ENCODE measurements around the gene SRSF7.
"Not testable (repeated sequence)": the region's sequence is repeated elsewhere in the genome, so short reads cannot be mapped to it uniquely, and the experiment has no call there.

SRSF7 gene

DNA sequence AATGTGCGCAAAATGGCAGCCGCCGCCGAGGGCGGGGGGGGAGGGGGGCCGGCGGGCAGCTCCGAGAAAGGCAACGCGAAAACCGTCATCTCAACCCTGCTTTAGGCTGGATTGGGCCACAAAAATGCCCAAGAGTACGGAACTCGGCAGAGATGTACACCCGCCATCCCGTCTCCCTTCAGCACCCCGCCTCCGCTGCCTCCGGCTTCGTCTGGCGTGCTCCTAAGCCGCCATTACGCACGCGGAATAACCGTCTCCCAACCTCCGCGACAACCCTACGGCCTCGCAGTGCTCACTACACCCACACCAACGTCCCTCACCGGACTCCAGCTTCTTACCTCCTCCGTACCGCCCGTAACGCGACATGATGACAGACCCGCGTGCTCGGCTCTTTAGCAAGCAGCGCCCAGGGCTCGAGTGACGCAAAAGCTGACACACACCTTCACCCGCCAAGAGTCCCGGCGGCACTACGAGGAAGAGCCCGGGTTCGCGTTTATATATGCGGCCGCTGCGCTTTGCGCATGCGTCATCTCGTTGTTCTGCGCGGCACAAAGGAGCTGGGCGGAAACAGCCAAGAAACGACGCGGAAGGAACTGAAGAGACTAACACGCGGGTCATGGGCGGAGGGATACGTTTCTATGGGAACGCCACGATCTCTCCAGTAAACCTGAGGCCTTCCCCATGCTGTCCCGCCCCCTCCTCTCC lies at the start of gene SRSF7:
SRSF7 (minus strand) TSS at position 471 of the 705 bp plus-strand sequence; CDS start at position 366, 105 bp downstream.
- DNase-seq: peak; percentile 99

DNA sequence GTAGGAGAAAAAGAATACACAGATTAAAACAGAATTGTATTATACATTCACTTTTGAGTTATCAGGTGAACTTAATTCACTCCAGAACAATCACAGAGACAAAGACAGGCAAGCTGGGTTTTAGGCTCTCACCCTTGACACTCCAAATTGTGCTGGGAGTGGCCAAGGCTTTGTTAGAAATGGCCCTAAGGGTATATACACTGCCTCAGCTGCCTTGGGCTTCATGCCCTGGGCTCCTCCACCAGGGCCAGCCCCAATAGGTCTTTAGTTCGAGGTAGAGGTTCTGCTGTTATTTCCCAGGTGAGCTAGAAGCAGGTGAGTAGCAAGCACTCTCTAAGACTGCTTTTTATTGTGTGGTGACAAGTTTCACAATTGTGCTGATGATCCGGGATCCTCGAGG lies 46.8 kb upstream of the SRSF7 start:
- no peak for DNase-seq

DNA sequence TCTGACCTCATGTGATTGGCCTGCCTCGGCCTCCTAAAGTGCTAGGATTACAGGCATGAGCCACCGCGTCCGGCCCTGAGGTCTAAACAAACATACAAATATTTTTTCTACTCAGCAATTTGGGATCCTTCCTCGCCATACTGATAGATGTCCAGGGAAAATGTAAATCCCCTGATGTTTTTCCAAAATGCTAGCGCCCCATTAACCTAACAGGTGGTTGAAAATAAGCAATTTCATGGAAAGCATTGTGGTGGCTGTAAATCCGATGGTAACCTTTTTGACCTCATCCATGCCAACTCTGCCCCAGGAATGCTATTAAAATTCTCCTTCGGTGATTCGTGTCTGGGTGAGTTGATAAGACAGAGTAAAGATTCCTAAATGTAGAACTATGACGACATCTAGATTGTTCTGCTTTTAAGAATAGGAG lies 46.1 kb upstream of the SRSF7 start:
- no peak for DNase-seq

DNA sequence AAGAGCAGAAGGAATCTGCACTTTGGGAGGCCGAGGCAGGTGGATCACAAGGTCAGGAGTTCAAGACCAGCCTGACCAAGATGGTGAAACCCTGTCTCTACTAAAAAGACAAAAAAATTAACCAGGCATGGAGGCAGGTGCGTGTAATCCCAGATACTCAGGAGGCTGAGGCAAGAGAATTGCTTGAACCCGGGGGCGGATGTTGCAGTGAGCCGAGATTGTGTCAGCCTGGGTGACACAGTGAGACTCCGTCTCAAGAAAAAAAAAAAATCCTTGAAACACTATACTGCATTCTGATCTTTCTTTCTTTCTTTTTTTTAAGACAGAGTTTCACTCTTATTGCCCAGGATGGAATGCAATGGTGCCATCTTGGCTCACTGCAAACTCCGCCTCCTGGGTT lies 43.9 kb upstream of the SRSF7 start:
- not testable (repeated sequence) for DNase-seq

DNA sequence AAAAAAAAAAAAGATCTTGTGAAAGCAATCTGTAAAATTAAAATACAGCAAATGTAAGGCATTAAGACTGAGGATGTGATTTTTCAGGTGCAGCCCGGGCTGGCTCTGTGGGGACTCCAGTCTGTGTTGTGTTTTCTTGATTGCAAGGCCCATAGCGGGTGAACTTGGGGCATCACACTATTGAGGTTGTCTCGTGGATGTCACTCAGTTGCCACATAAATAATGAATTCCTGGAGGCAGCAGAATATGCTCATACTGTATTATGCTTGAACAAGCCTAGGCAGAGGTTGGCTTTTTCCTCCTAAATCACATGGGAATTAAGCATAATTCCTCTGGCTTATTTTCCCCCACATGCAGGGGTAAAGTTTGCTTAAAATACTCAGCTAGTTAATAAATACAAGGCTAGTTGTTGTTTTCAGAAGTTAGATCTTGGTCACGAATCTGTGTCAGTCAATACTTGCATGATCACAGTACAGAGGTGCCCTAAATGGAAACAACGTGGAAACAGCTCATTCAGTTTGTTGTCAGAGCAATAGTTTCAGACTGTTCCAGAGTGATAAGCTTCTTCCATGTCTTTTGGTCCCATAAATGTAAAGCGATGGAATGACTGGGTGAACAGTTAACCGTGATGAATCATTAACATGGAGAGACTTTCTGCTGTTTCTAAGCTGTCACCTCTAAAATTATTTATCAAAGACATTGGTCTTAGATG lies 43.2 kb upstream of the SRSF7 start:
- no peak for DNase-seq

DNA sequence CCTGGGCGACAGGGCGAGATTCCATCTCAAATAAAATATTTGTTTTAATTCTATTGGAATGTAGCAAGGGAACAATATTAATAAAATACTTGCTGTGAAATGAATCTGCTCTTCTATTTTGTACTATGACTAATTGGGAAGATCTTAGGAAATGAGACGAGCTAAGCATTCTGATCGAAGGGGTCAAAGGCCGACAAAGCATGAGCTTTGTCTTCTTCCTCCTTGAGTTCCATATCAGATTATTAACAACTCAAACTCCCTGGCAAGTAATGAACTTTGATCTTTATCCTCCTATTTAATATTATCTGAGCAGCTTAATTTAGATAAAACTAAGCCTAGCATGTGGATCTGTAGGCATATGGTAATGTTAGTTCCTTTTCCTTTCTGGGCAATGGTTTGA lies 42.4 kb upstream of the SRSF7 start:
- no peak for DNase-seq

DNA sequence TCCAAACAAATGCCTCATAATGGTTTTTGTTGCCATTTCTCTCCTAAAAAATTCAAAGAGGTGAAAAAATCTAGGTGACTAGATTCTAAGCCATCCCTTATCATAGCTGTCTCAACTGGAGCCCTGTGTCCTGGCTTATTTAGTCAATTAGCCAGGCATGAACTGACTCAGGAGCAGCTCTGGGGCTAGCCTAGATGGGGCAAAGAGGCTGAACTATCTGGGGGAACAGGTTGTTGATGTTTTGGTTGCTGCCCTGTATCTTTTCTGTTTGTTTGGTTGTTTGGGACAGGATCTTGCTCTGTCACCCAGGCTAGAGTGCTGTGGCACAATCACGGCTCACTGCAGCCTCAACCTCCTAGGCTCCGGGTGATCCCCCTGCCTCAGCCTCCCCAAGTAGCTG lies 41.6 kb upstream of the SRSF7 start:
- no peak for DNase-seq

DNA sequence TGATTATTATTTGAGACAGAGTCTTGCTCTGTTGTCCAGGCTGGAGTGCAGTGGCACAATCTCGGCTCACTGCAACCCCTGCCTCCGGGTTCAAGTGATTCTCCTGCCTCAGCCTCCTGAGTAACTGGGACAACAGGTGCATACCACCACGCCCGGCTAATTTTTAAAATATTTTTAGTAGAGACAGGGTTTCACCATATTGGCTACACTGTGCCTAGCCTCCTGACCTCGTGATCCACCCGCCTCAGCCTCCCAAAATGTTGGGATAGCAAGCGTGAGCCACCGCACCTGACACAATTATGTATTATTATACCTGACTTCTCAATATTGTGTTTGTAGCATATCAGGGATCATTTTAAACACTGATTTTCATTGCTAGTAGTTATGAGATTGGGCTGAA lies 41.2 kb upstream of the SRSF7 start:
- DNase-seq: not testable (repeated sequence)

DNA sequence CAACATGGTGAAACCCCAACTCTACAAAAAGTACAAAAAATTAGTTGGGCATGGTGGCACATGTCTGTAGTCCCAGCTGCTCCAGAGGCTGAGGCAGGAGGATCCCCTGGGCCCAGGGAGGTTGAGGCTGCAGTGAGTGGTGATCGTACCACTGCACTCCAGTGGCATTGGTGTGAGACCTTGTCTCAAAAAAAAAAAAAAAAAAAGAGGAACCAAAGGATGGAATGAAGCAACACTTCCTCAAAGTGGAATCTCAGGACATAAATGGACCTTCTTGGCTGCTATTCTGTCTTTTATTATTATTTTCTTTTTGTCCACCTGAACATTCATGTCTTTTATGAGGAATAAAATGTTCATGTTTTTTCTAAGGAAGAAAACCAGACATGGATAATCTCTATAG lies 40.6 kb upstream of the SRSF7 start:
- DNase-seq: no peak

DNA sequence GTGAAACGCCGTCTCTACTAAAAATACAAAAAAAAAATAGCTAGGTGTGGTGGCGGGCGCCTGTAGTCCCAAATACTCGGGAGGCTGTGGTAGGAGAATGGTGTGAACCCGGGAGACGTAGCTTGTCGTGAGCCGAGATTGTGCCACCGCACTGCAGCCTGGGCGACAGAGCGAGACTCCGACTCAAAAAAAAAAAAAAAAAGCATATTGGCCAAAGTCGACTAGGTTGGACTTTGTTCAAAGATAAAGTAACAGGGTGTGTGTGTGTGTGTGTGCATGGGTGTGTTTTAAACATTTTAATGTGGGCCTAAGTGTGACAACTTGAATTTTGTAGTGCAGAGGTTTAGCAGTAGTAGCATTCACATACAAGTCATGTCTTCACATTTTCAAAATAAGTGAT lies 38.5 kb upstream of the SRSF7 start:
- no peak for DNase-seq

DNA sequence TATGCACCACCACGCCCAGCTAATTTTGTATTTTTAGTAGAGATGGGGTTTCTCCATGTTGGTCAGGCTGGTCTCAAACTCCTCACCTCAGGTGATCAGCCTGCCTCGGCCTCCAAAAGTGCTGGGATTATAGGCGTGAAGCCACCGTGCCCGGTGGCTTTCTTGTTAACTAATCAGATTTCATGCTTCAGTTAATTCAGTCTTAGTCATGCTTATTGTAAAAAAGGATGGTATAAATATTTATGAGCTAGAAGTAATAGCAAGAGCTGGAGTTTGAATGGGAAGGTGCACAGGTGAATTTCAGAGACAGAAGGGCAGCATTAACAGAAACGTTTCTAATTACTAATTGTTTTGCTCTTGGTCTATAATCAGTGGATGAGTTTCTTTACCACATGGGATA lies 37.1 kb upstream of the SRSF7 start:
- no peak for DNase-seq

DNA sequence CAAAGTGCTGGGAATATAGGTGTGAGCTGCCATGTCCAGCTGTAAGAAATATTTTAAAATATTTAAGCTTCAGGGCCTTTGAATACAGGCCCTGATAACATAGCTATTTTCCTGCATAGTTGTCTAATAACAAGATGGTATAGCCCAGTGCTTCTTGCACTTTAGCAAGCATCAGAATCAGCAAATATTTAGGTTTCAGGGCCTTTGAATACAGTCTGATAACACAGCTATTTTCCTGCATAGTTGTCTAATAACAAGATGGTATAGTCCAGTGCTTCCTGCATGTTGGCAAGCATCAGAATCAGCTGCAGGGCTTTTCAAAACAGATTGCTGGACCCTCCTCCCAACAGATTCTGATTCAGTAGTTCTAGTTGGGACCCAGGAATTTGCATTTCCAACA lies 32.4 kb upstream of the SRSF7 start:
- DNase-seq: no peak

DNA sequence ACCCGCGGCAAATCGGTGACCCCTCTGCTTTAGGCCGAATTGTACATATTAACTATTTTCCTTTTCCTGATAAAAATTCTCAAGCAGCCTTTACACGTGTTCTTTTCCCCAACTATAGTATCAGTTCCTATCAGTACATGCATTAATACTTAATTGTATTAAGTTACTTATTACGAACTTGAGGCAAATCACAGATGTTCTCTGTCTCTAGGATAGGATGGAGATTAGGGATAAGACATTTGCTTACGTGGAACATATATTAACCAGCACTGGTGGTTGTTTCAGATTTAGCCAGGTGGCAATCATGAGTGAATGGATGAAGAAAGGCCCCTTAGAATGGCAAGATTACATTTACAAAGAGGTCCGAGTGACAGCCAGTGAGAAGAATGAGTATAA lies 27.5 kb upstream of the SRSF7 start:
- no peak for DNase-seq

DNA sequence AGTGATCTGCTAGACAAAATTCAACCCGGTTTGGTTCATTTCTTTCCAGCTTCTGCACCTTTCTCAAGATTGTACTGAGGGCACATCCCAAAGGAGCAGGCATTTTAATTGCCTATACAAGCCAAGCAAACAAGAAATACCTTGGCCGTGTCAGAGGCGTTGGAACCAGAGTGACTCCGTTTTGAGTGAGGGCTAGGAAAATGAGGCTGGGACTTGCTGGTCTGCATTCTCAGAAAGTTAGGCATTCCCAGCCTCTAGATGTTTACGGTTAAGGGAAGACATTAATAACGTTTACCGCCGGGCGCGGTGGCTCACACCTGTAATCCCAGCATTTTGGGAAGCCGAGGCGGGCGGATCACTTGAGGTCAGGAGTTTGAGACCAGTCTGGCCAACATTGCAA lies 25.4 kb upstream of the SRSF7 start:
- DNase-seq: no peak

DNA sequence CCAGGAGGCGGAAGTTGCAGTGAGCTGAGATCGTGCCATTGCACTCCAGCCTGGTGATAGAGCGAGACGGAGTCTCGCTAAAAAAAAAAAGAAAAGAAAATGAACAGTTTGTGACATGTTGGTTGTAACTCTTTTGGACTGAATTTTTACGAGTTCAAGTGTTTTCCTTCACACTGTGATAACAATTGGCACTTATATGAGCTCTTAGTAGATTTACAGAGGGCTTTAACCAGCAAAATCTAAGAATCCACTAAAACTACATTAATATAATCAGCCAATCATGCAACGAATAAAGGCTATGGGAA lies 24.7 kb upstream of the SRSF7 start:
- DNase-seq: no peak

DNA sequence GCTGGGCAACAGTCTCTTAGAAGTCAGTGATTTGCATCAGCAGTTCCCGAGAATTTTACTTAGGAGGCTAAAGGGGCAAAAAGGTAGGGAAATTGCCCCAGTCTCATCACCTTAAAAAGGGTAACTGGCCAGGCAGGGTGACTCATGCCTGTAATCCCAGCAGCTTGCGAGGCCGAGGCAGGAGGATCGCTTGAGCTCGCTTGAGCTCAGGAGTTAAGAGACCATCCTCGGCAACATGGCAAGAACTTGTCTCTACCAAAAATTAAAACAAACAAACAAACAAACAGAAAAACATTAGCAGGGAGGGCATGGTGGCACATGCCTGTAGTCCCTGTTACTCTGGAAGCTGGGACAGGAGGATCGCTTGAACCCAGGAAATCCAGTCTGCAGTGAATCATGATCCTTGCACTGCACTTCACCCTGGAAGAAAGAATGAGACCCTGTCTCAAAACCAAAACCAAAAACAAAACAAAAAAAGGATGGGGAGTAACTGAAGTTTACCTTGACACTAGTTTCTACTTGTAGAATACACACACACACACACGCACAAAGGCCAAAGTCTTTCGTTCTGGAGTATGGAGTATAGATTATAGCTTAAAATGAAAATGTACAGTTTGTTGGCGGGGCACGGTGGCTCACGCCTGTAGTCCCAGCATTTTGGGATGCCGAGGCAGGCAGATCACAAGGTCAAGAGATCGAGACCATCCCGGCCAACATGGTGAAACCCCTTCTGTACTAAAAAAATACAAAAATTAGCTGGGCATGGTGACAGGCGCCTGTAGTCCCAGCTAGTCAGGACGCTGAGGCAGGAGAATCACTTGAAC lies 24.1 kb upstream of the SRSF7 start:
- DNase-seq: no peak

DNA sequence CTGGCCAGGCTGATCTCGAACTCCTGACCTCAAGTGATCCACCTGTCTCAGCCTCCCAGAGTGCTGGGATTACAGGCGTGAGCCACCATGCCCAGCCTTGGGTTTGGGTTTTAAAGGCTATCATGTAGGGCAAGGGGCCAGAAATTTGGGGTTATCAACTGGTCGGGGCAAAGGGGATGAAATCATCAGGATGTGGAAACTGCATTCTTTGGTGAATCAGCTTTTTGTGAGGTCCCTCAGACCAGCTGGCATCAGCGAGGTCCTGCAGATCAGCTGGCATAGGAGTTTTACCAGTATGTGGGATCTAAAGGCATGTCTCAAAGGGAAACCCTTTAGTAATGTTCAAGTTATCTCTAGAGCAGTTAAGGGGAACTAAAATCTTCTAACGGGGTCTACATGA lies 20.5 kb upstream of the SRSF7 start:
- no peak for DNase-seq

DNA sequence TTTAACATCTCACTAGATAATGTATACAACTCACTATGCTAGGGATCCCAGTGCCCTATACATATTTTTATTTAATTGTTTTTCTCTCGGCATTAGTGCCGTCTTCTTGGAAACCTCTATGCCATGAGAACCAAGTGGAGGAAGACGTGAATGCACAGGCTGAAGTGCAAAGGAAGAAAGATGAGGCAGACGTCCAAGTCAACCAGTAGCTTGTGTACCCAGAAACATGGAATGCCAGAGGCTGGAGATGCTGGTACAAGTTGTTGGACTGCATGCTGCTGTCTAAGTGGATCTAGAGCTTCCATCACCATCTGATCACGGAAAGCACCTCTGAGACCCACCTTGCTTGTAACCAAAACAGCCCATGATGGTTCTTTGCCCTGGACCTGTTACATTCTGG lies 14.4 kb upstream of the SRSF7 start:
- no peak for DNase-seq

DNA sequence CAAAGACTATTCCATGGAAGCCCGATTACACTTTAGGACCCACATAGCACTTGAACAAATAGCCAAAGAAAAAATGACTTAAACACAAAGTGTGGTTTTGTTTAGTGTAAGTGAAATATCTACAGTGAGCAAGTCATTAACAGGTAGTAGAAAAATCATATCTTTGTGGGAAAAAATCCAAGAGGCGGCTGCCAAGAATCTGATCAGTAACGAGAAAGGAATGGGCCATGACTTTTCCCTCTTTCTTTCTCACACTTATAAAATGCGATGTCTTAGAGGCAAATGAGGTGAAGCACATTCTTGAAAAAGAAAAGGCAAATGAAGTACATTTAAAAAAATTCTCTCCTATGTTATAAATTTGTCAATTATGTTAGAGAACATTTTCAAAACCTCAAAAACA lies 14.0 kb upstream of the SRSF7 start:
- no peak for DNase-seq

DNA sequence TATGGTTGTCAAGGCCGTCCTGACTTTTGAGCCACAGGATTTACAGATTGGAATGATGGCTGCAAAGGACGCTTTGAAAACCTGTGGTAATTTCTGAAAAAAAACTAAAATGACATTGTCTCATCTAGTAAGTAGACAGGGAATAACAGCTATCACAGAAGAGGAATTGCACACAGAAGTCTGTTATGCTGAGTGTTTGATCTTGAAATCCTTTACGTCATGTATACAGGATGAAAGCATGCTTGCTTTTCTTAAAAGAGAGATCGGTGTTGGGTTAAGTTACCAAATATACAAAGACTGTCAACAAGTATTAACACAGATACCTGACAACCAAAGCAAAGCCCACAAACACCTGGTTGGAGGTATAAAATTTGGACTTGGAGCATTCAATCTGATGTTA lies 12.6 kb upstream of the SRSF7 start:
- DNase-seq: no peak

DNA sequence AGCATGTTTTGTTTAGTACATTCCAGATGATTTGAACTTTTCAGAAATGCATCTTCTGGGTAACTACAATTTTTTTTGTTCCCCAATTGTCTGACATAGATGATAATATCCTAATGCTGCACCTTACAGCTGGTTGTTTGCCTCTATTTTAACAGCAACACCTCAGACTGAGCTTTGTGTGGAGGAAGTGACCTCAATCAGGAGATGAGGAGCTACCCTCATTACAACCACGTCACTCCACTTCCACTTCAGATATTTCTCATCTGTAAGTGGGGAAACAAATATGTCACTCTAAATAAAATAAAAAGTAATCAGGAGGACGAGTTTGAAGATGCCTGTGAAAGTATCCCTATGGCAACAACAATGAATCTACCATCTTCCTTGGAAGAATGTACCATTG lies 12.1 kb upstream of the SRSF7 start:
- DNase-seq: no peak

DNA sequence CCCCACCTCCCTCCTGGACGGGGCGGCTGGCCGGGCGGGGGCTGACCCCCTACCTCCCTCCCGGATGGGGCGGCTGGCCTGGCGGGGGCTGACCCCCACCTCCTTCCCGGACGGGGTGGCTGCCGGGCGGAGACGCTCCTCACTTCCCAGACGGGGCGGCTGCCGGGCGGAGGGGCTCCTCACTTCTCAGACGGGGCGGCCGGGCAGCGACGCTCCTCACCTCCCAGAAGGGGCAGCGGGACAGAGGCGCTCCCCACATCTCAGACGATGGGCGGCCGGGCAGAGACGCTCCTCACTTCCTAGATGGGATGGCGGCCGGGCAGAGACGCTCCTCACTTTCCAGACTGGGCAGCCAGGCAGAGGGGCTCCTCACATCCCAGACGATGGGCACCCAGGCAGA lies 4.7 kb upstream of the SRSF7 start:
- DNase-seq: not testable (repeated sequence)

DNA sequence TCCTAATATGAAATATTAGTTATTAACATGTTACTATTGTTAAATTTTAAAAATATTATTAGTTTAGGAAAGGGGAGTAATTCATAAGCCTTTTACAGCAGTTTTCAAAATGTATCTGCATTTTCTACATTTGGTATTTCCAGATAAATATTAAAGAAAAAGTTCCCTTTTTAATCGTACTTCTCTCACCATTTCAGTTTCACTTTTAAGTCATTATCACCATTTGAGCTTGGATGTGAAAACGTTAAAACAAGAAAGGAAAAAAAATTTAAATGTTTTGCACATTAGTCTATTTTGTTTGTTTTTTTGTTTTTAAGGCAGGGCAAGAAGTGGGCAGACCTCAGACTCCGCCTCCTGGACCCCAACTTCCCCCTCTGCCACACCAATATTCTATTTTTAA lies 3.3 kb upstream of the SRSF7 start:
- no peak for DNase-seq

DNA sequence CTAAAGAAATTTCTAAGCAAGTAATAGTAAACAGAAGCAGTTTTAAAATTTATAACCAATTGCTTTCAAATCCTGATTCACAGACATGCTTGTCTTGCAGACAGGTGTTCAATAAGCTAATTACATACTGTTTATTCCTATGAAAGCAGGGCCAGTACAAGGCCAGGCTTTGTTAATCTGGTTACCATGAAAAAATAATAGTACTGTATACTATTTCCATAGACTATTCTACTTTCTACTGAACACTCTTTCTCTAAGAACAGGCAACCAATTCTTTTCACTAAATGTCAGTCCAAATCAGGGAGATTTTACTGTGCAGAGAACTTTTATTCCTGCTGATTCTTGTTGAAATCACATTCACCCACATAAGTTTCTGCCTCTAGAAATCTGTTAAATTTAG lies 2.9 kb upstream of the SRSF7 start:
- no peak for DNase-seq
